ENCODE measurements around the gene TRIM17. TPM values are rescaled to one million over a fixed set of nuclear protein-coding genes. Genes with fewer than 3 reads are reported as not detected.

The TRIM17 gene
- total and polyA plus RNA-seq, 2 donors from 2014 or later = 1.3 to 6.5 TPM

DNA sequence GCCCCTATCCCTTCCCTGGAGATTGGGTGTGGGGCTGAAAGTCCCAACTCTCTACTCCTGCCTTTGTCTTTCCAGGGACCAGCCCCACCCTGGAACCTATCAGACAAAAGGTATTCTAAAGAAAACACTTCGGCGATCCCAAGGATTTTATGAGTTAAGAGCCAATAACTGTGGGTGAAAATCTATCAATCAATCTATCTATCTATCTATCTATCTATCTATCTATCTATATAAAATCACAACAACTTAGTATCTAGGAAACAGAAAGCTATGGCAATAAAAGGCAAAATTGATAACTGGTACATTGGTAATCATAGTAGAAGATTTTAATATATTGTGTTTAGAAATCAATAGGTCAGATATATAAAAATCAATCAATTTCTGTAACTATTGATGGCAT is 32.9 kb downstream of the TRIM17 start:
- intact Hi-C loops (cut with DNase I) = no loop called here
- H3K9ac ChIP-seq (ENCODE audit: low read length in 3 of 3) = no peak overlapping the region
- no peak overlapping the region for H3K27ac ChIP-seq (ENCODE audit: low read depth in 2 of 2, low read length in 2 of 2)
- H3K4me1 ChIP-seq (ENCODE audit: control insufficient read depth in 2 of 3, insufficient read depth in 2 of 3, low read depth in 1 of 3, low read length in 3 of 3) = peaks cover 0 to 7% (median 0%) of the 10 kb centered on the region in 3 donors
- H3K9me3 ChIP-seq (ENCODE audit: control insufficient read depth in 2 of 3, insufficient read depth in 1 of 3, low read length in 3 of 3) = no peaks in the 10 kb centered on the region
- no peak overlapping the region for H3K4me3 ChIP-seq (ENCODE audit: low read length in 3 of 3)
- no peaks in the 10 kb centered on the region for H3K36me3 ChIP-seq (ENCODE audit: control insufficient read depth in 2 of 3, insufficient read depth in 3 of 3, low read length in 3 of 3)
- no peak for FAIRE-seq
- no peaks in the 10 kb centered on the region for H3K27me3 ChIP-seq (ENCODE audit: control insufficient read depth, insufficient read depth, low read length)
- no peak for DNase-seq
- TF ChIP-seq, protein P1, sequence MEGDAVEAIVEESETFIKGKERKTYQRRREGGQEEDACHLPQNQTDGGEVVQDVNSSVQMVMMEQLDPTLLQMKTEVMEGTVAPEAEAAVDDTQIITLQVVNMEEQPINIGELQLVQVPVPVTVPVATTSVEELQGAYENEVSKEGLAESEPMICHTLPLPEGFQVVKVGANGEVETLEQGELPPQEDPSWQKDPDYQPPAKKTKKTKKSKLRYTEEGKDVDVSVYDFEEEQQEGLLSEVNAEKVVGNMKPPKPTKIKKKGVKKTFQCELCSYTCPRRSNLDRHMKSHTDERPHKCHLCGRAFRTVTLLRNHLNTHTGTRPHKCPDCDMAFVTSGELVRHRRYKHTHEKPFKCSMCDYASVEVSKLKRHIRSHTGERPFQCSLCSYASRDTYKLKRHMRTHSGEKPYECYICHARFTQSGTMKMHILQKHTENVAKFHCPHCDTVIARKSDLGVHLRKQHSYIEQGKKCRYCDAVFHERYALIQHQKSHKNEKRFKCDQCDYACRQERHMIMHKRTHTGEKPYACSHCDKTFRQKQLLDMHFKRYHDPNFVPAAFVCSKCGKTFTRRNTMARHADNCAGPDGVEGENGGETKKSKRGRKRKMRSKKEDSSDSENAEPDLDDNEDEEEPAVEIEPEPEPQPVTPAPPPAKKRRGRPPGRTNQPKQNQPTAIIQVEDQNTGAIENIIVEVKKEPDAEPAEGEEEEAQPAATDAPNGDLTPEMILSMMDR (IDR thresholded peaks at IDR 0.05; ENCODE audit: borderline replicate concordance, extremely low read depth, insufficient read depth) = no peak

DNA sequence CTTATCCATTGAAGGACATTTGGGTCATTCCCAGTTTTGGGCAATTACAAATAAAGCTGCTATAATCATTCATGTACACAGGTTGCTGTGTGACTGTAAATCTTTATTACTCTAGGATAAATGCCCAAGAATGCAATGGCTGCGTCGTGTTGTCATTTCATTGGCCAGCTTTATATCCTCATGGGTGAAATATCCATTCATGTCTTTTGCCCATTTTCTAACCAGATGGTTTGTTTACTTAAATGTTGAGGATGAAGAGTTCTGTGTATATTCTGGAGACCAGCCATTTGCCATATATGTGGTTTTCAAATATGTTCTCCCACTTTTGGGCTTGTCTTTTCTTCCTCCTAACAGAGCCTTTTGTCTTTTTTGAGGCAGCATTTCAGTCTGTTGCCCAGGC is 35.3 kb downstream of the TRIM17 start:
- H3K27me3 ChIP-seq (ENCODE audit: control insufficient read depth, insufficient read depth, low read length) = no peaks in the 10 kb centered on the region
- TF ChIP-seq, protein P1 (IDR thresholded peaks at IDR 0.05; ENCODE audit: borderline replicate concordance, extremely low read depth, insufficient read depth) = no peak
- no peak overlapping the region for H3K9ac ChIP-seq (ENCODE audit: low read length in 3 of 3)
- H3K27ac ChIP-seq (ENCODE audit: low read depth in 2 of 2, low read length in 2 of 2) = no peak overlapping the region
- FAIRE-seq (no peak), DNase-seq (no peak)
- intact Hi-C loops (cut with DNase I) = no loop called here
- H3K4me3 ChIP-seq (ENCODE audit: low read length in 3 of 3) = no peak overlapping the region
- H3K4me1 ChIP-seq (ENCODE audit: control insufficient read depth in 2 of 3, insufficient read depth in 2 of 3, low read depth in 1 of 3, low read length in 3 of 3) = peaks cover 0 to 7% (median 0%) of the 10 kb centered on the region in 3 donors
- H3K36me3 ChIP-seq (ENCODE audit: control insufficient read depth in 2 of 3, insufficient read depth in 3 of 3, low read length in 3 of 3) = no peaks in the 10 kb centered on the region
- H3K9me3 ChIP-seq (ENCODE audit: control insufficient read depth in 2 of 3, insufficient read depth in 1 of 3, low read length in 3 of 3) = no peaks in the 10 kb centered on the region

DNA sequence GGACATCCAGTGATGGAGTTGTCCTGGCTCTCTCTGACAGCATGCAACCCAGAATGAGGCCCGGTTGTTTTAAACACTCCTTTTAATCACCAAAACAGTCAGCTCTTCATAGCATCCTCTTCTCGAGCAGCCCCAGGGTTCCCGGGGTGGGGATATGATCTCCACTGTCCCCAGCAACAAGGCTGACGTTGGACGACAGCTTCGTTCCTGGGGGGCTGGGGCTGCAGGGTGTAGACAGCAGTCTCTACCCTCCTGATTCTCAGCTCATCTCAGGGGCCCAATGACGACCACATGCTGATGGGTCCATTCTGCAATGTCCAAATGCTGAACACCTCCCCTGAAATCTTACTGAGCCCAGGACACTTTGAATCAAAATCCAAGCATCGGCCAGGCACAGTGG is 37.0 kb downstream of the TRIM17 start:
- Histone ChIP-seq H3K4me1 (ENCODE audit: control insufficient read depth in 2 of 3, insufficient read depth in 2 of 3, low read depth in 1 of 3, low read length in 3 of 3) (peaks cover 0 to 7% (median 0%) of the 10 kb centered on the region in 3 donors), H3K9me3 (ENCODE audit: control insufficient read depth in 2 of 3, insufficient read depth in 1 of 3, low read length in 3 of 3) (no peaks in the 10 kb centered on the region), H3K36me3 (ENCODE audit: control insufficient read depth in 2 of 3, insufficient read depth in 3 of 3, low read length in 3 of 3) (no peaks in the 10 kb centered on the region), H3K4me3 (ENCODE audit: low read length in 3 of 3) (peak overlapping the region in 1 of 3 donors; percentile 74), H3K27ac (ENCODE audit: low read depth in 2 of 2, low read length in 2 of 2) (no peak overlapping the region), H3K27me3 (ENCODE audit: control insufficient read depth, insufficient read depth, low read length) (no peaks in the 10 kb centered on the region), H3K9ac (ENCODE audit: low read length in 3 of 3) (no peak overlapping the region)
- no peak for FAIRE-seq
- peak in 2 of 5 donors; percentile 39 to 48 for DNase-seq
- TF ChIP-seq, protein P1 (IDR thresholded peaks at IDR 0.05; ENCODE audit: borderline replicate concordance, extremely low read depth, insufficient read depth) = no peak
- intact Hi-C loops (cut with DNase I) = no loop called here
